Measurements from ENCODE around the gene RGS9.
"Not testable (repeated sequence)": the region's sequence is repeated elsewhere in the genome, so short reads cannot be mapped to it uniquely, and the experiment has no call there.

The RGS9 gene

DNA sequence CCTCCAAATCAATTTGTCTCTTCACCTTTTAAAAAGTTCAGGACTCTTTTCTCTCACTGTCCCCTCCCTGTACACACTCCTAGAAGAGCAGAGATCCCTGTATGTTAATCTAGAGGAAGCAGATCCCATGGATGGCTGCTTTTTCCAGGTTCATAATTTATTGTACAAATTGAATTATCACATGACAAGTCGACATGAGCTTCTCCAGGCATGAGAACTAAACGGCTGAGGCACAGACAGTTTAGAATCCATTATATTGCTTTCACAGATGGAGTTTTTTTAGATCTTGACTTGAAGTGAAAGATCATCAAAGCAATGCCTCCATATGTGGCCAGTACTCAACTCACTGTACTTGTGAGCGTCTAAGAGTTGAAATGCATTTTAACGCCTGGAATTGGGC is 47.9 kb downstream of the RGS9 start:
- no peak for DNase-seq

DNA sequence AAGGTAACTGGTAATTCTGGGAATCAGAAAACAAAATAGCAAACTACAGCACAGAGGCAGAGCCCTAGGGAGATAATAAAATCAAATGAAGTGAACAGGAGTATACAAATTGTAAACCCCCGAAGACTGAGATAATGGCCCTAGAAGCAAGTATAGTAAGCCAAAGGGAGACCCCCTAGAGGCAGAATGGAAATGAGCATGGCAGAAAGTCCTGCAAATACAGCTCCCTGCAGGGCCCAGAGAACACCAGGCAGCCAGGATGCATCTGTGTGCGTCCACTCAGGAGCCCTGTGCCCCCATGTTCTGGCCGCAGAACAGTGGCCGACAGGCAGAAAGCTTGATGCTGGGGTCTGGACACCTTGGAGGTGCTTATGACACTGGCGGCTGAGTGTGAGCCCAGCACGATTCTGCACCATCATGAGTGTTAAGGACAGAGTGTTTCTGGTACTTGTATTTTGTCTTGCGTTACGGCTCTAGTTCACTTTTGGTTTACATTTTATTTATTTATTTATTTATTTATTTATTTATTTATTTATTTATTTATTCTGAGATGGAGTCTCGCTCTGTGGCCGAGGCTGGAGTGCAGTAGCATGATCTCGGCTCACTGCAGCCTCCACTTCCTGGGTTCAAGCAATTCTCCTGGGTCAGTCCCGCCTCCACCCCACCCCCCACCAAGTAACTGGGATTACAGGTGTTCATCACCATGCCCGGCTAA is 48.7 kb downstream of the RGS9 start:
- no peak for DNase-seq

DNA sequence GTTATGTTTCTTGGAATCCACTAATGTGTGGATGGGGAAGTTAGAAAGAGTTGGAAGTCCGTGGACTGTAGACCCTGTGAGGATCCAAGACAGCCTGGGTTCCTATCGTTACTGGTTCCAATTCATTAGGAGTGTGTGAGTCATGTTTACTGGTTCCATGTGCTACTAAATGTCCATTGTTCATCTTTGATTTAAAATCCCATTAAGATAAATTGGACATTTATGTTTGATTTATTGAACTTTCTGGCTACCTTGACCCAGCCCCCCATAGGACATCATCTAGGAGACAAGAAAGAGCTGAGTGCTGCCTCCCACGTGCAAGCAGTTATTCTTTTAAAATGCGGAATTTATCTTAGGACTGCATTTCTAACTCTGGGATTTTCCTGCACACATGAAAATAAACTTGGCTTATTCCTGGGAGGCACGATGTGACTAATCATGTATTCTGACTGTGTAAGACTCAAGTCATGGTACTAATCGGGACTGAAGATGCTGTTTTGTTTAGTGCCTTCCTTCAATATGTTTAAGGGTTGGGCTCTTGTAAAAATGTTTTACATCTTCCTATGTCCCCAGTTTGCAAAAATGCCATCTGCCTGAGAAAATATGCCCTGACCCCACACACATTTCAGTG is 53.4 kb downstream of the RGS9 start:
- no peak for DNase-seq

GRCh38 chr17:65191811-65192740 is 54.9 kb downstream of the RGS9 start:
- DNase-seq = peak; percentile 11 to 28

GRCh38 chr17:65193305-65193704 is 56.1 kb downstream of the RGS9 start:
- no peak for DNase-seq

GRCh38 chr17:65193716-65194293 is 56.6 kb downstream of the RGS9 start:
- no peak for DNase-seq

DNA sequence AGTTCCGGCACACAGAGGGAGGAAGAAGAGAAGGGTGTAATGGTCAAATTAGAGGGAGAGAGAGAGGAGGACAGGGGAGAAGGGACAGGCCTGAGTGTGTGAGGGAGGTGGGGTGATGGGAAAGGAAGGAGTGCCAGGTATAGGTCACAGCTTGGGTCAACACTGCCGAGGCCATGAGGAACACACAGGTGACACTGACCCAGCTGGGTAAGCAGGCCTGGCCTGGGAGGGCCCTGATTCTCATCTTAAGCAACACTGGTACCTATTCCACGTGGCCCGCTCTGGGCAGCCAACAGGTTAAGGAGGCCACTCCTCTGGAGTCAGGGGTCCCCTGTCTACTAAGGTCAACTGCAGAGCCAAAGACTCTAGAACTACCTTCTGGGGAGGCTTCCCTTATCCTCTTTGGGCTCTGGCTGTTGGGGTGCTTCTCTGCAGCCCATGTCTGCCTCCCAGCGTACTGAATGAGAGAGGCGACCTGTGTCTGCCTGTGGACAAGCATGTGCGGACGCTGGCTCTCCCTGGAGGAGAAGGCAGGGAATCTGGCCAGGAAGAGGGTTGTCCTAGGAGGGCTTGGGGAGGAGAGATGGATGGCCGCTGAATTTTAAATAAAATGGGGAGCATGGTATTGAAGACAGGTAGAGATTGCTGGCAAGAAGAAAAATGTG is 57.6 kb downstream of the RGS9 start:
- no peak for DNase-seq

DNA sequence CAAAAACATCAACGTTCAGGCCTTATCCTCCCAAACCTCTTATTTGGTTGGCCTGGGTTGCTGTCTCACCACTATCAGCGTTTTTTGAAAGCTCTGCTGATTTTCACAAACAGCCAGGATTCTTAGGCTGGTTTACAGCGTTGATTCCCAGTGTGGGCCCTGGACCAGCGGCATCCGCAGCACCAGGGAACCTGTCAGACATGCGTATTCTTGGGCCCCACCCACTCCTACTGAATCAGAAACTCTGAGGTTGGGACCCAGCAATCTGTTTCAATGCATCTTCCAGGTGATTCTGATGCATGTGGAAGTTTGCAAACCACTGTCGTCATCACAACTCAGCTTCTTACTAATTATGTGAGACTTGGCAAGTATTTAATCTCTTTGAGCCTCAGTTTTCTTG is 58.5 kb downstream of the RGS9 start:
- DNase-seq = no peak

GRCh38 chr17:65196617-65197016 is 59.4 kb downstream of the RGS9 start:
- DNase-seq = no peak

- no peak for DNase-seq
These were observed 60.0 kb downstream of the RGS9 start for GRCh38 chr17:65197201-65197600.

- no peak for DNase-seq
These were observed 61.6 kb downstream of the RGS9 start for GRCh38 chr17:65198653-65199382.

GRCh38 chr17:65201331-65201730 is 64.2 kb downstream of the RGS9 start:
- DNase-seq = no peak

DNA sequence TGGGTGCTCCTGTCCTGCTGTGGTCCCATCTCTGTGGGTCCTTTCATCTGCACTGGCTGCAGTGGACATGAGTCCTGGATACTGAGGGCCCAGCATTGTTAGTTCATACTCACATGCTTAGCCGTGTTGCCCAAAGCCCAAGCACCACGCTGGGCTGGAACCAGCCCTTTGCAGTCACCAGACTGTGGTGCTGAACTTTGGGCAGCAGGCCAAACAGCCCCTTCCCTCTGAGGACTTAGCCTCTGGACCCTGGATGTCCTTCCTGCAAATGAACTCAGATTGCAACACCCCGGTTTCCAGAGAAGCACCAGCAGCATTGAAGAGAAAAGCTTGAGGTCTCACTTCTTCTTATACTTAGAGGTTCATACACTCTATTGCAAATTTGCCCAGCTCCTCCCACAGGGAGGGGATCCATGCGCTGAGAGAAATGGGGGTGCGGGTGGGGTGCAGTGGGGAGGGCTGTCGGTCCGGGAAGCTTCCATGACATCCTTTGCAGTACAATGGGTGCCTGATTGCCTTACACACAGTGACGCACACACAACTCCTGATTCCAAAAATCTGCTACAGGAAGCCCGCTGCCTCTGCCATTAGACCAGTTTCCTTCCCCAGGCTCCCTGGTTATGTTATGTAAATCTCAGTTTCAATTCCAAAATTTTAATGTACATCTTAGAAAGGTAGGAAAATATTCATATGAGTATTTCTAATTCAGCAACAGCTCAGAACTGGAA is 65.8 kb downstream of the RGS9 start:
- DNase-seq = no peak

DNA sequence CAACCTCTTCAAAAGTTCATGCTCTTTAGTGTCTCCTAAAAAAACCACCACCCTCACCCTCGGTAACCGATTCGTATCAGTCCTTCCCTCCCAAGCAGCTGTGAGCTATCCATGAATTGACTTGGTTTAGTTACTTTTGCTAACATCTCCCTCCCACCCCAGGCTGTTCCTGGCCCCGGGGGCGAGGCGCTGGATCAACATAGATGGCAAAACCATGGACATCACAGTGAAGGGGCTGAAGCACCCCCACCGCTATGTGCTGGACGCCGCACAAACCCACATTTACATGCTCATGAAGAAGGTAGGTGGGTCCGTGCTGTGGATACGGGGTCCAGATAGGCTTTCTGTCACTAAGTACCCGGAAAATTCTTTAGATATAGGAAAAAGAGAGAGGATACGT is 66.8 kb downstream of the RGS9 start:
- no peak for DNase-seq

GRCh38 chr17:65205655-65206054 is 68.5 kb downstream of the RGS9 start:
- DNase-seq = no peak

DNA sequence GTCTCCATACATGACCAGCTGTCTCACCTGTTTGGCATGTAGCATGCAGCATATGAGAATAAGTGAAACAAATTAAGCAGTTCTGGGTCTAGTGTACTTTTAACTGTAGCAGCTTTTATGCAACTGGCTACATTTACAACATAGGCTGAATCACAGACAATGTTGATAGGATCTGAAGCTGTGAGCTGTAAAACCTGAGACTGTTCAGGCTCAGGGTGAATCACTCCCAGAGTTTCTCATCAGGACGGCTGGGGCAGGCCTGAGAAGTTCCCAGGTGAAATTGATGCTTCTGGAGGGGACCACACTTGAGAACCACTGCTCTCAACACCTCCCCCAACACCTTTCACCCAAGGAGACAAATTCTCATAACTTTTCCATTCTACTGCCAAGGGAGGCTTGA is 70.3 kb downstream of the RGS9 start:
- DNase-seq = not testable (repeated sequence)

DNA sequence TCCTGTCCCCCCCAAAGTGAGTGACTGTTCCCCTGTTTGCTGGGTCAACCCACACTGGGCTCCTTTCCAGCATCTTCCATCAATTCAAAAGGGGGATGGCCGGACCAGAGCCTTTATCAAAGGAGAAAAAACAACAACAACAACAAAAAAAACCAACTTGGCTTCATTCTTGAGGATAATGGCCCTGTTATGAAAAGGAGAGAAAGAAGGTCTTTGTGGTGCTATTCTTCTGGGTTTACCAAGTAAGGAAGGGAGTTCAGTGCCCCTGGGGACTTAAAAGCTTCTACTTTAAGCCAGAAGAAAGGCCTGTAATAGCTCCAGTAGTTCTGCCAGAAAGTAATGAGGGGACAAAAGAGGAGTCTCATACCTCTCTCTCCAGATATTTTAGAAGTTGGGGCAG is 71.5 kb downstream of the RGS9 start:
- DNase-seq = no peak

DNA sequence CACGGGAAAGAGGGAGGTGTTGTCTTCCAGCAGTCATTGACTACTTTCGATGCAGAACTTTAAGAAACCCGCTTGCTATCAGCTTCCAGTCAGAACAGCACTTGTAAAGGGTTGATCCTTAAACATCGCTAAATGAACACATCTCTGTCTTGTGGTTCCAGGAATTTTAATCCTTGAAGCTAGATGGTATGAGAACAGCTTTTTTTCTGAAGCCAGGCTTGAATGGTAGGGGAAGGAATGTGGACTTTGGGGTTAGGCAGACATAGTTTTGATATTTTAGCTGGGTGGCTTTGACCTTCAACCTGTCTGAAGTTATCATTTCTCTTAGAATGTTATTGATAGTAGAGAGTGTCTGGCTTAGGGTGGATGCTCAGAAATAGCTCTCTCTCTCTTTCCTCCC is 81.1 kb downstream of the RGS9 start:
- DNase-seq = no peak

DNA sequence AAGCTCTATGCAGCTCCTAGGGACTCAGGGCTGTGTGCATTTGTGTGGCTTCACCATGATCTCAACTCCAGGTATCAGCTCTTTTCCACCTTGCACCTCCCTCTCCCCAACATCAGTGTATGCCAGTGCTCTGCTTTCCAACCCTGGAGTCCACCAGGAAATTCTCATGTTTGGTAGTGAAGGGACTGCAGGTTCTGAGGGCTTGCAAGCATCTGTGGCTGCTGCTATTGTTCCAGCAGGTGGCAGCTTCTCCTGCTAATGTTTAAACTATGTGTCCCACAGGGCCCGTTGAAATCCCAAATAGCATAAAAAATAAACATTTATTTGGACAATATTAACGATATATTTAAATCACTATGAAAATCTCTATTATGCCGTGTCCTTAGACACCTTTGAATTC is 82.0 kb downstream of the RGS9 start:
- no peak for DNase-seq

- DNase-seq = no peak
These were observed 82.5 kb downstream of the RGS9 start for GRCh38 chr17:65219707-65220106.

DNA sequence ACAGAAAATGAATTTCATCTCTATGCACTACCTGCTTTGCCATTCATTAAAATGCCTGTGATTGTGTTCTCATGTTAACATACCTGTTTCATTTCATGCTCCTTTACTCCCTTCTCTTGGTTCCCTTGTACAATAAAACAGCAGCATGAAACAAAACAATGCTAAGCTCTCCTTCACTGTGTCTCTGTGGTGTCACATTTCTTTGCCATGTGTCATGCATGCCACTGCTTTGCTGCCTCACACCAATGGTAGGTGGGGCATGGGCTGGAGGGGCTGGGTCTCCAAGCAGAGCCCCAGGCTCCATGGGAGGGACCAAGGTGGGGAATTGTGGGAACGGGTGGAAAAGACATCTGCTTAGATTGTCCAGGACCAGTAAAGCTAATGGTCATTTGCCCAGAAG is 83.6 kb downstream of the RGS9 start:
- DNase-seq = no peak

All from stimulated activated CD4-positive, alpha-beta T cell treated with anti-CD3 and anti-CD28 coated beads, Interleukin-4, amount 100 ng/mL, for 4 hours (primary cell).